ENCODE results near the gene MAGI3. TPM values are rescaled to one million over a fixed set of nuclear protein-coding genes. Genes with fewer than 3 reads are reported as not detected.

The MAGI3 gene
- total RNA-seq, 1 experiment from 2014 or later, result 7.2 TPM

DNA sequence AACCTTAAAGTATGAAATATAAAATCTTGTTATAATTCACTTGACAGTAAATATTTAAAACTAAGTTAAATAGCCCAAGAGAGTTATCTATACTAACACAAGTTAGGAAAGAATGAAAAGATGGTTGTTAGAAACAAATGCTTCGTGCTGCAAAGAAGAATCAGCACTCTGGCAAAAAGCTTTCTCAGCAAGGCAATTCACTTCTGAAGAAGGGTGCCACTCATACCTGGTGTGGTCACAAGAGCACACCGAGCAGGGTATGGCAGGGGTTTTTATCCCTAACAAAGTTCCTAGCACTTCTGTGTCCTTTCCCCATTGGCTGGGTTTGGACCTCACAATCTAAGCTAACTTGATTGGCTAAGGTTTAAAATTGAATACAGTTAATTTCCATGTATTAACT lies 121.0 kb downstream of the MAGI3 start:
- Histone ChIP-seq H2AFZ (ENCODE audit: low read length) (no peak overlapping the region), H3K79me2 (ENCODE audit: low read length) (no peaks in the 10 kb centered on the region), H3K4me3 (ENCODE audit: low read length) (no peak overlapping the region), H3K4me1 (ENCODE audit: insufficient read depth, low read length) (peaks cover 16% of the 10 kb centered on the region), H3K9ac (ENCODE audit: low read length) (no peak overlapping the region), H3K27me3 (ENCODE audit: low read length) (no peaks in the 10 kb centered on the region), H3K9me2 (replicated peaks; ENCODE audit: low read length) (no peaks in the 10 kb centered on the region), H3K9me3 (ENCODE audit: low read length) (peaks cover 15% of the 10 kb centered on the region; the same call in 1 of the 2 replicates), H4K20me1 (ENCODE audit: low read length) (no peaks in the 10 kb centered on the region), H3K4me2 (ENCODE audit: low read length) (no peak overlapping the region), H3F3A (ENCODE audit: low read length, unreplicated experiment) (peaks cover 8% of the 10 kb centered on the region), H3K27ac (ENCODE audit: low read length) (no peak overlapping the region), H3K36me3 (ENCODE audit: low read depth, low read length) (no peaks in the 10 kb centered on the region)
- TF ChIP-seq EZH2 (IDR thresholded peaks at IDR 0.05; ENCODE audit: low read length, unreplicated experiment) (no peak), EZH2phosphoT487 (IDR thresholded peaks at IDR 0.05; ENCODE audit: borderline replicate concordance, low read length) (no peak)
- TF ChIP-seq, protein P1, sequence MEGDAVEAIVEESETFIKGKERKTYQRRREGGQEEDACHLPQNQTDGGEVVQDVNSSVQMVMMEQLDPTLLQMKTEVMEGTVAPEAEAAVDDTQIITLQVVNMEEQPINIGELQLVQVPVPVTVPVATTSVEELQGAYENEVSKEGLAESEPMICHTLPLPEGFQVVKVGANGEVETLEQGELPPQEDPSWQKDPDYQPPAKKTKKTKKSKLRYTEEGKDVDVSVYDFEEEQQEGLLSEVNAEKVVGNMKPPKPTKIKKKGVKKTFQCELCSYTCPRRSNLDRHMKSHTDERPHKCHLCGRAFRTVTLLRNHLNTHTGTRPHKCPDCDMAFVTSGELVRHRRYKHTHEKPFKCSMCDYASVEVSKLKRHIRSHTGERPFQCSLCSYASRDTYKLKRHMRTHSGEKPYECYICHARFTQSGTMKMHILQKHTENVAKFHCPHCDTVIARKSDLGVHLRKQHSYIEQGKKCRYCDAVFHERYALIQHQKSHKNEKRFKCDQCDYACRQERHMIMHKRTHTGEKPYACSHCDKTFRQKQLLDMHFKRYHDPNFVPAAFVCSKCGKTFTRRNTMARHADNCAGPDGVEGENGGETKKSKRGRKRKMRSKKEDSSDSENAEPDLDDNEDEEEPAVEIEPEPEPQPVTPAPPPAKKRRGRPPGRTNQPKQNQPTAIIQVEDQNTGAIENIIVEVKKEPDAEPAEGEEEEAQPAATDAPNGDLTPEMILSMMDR (conservative IDR thresholded peaks at IDR 0.05; ENCODE audit: low read depth, low read length), result no peak
- ChIA-PET POLR2A (ENCODE audit: unreplicated experiment) (no interaction called here), CTCF (no interaction called here)
- DNase-seq, result no peak
- intact Hi-C loops (cut with micrococcal nuclease), result no loop called here
- no peak for ATAC-seq
- BruUV-seq (replicated peaks), result no TSS peak

DNA sequence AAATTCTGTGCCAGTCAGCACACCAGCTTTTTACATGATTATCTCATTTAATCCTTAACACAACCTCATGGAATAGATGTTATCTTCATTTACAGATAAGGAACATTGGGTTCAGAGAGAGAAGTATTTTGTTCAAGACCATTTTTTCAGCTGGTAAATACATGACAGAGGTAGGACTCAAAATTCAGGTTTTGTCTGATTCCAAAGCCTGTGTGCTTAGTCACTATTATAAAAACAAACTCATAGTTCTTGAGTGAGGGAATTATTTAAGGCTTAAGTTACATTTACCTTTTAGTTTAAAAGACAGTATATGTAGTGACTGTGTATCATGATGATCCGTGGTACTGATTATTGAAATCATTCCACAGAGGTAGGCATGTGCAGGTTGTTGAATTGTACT lies 125.2 kb downstream of the MAGI3 start:
- DNase-seq (peak; percentile 80), ATAC-seq (peak; percentile 69)
- peaks cover 13% of the 10 kb centered on the region; the same call in 1 of the 2 replicates for H3K9me3 ChIP-seq (ENCODE audit: low read length)
- no peaks in the 10 kb centered on the region for H3K9me2 ChIP-seq (replicated peaks; ENCODE audit: low read length)
- no peaks in the 10 kb centered on the region for H3K27me3 ChIP-seq (ENCODE audit: low read length)
- no TSS peak for BruUV-seq (replicated peaks)
- TF ChIP-seq EZH2phosphoT487 (IDR thresholded peaks at IDR 0.05; ENCODE audit: borderline replicate concordance, low read length) (no peak), EZH2 (IDR thresholded peaks at IDR 0.05; ENCODE audit: low read length, unreplicated experiment) (no peak)
- TF ChIP-seq, protein P1 (conservative IDR thresholded peaks at IDR 0.05; ENCODE audit: low read depth, low read length), result no peak
- 0 out of 2 replicates have a peak, but pooled peaks cover 4% of the 10 kb centered on the region for H3K79me2 ChIP-seq (ENCODE audit: low read length)
- H3F3A ChIP-seq (ENCODE audit: low read length, unreplicated experiment), result peaks cover 8% of the 10 kb centered on the region
- 0 out of 2 replicates have a peak overlapping the region, but pooled peaks have one; percentile 17 for H3K4me3 ChIP-seq (ENCODE audit: low read length)
- peak overlapping the region; percentile 40 for H3K4me2 ChIP-seq (ENCODE audit: low read length)
- no peak overlapping the region for H2AFZ ChIP-seq (ENCODE audit: low read length)
- intact Hi-C loops (cut with micrococcal nuclease), result loop anchor here (1.0 kb wide), 1 partner anchor 41 kb away; no protein-coding TSS in a partner anchor
- ChIA-PET CTCF (no interaction called here), POLR2A (ENCODE audit: unreplicated experiment) (no interaction called here)
- H3K9ac ChIP-seq (ENCODE audit: low read length), result no peak overlapping the region
- no peaks in the 10 kb centered on the region for H3K36me3 ChIP-seq (ENCODE audit: low read depth, low read length)
- no peaks in the 10 kb centered on the region for H4K20me1 ChIP-seq (ENCODE audit: low read length)
- H3K27ac ChIP-seq (ENCODE audit: low read length), result 0 out of 2 replicates have a peak overlapping the region, but pooled peaks have one; percentile 5
- peaks cover 26% of the 10 kb centered on the region for H3K4me1 ChIP-seq (ENCODE audit: insufficient read depth, low read length)

DNA sequence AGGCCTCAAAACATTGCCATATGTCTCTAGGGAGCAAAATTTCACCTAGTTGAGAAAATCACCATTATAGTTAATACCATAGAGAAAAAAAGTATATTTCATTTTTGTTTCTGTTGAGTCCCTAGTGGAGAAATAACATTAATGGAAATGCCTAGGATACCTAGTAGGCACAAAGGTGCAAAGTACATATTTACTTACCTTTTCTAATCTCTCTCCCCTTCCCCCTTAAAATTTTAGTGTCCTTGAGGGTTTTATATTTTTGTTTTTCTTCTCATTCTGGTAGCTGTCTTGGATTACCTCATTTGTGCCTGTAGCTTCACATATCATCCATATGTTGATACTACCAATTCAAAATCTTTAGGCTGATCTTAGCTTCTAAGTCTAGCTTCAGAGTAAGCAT lies 127.0 kb downstream of the MAGI3 start:
- 0 out of 2 replicates have a peak, but pooled peaks cover 4% of the 10 kb centered on the region for H3K79me2 ChIP-seq (ENCODE audit: low read length)
- no peaks in the 10 kb centered on the region for H3K9me2 ChIP-seq (replicated peaks; ENCODE audit: low read length)
- no peak overlapping the region for H3K9ac ChIP-seq (ENCODE audit: low read length)
- intact Hi-C loops (cut with micrococcal nuclease), result no loop called here
- ChIA-PET POLR2A (ENCODE audit: unreplicated experiment) (no interaction called here), CTCF (no interaction called here)
- H3K36me3 ChIP-seq (ENCODE audit: low read depth, low read length), result no peaks in the 10 kb centered on the region
- peaks cover 26% of the 10 kb centered on the region for H3K4me1 ChIP-seq (ENCODE audit: insufficient read depth, low read length)
- H3K4me3 ChIP-seq (ENCODE audit: low read length), result no peak overlapping the region
- no peaks in the 10 kb centered on the region for H3K9me3 ChIP-seq (ENCODE audit: low read length)
- peaks cover 8% of the 10 kb centered on the region for H3F3A ChIP-seq (ENCODE audit: low read length, unreplicated experiment)
- DNase-seq, result no peak
- TF ChIP-seq EZH2 (IDR thresholded peaks at IDR 0.05; ENCODE audit: low read length, unreplicated experiment) (no peak), EZH2phosphoT487 (IDR thresholded peaks at IDR 0.05; ENCODE audit: borderline replicate concordance, low read length) (no peak)
- TF ChIP-seq, protein P1 (conservative IDR thresholded peaks at IDR 0.05; ENCODE audit: low read depth, low read length), result no peak
- no TSS peak for BruUV-seq (replicated peaks)
- H4K20me1 ChIP-seq (ENCODE audit: low read length), result no peaks in the 10 kb centered on the region
- H3K4me2 ChIP-seq (ENCODE audit: low read length), result no peak overlapping the region
- H3K27ac ChIP-seq (ENCODE audit: low read length), result no peak overlapping the region
- H3K27me3 ChIP-seq (ENCODE audit: low read length), result no peaks in the 10 kb centered on the region
- no peak for ATAC-seq
- H2AFZ ChIP-seq (ENCODE audit: low read length), result no peak overlapping the region

All from PC-3 (cell line).